Spinal cord (tissue), 10 donors: Measurements from ENCODE around the gene FSD1. TPM values are rescaled to one million over a fixed set of nuclear protein-coding genes. Genes with fewer than 3 reads are reported as not detected.
A peak's percentile ranks its signal among the peaks of the same experiment; 100 is the strongest.
"Not testable (repeated sequence)": the region's sequence is repeated elsewhere in the genome, so short reads cannot be mapped to it uniquely, and the experiment has no call there.

Experiments used
- DNase-seq, 6 donors: peaks; one replicate each; pipeline versions ENCODE4 v3.0.0 to v3.0.0-alpha.2; 2013 to 2015; ENCODE audit warnings: low spot score in 6 of 6, low read depth in 4 of 6
- H3K27ac ChIP-seq: one replicate; pipeline ENCODE4 v1.5.1; 2013; ENCODE audit warnings: low read depth, low read length, control low read depth
- H3K27me3 ChIP-seq: one replicate; pipeline ENCODE4 v1.6.1; 2013; ENCODE audit warnings: low read length; ENCODE audit not compliant: control insufficient read depth, insufficient read depth
- H3K36me3 ChIP-seq: one replicate; pipeline ENCODE4 v1.6.1; 2013; ENCODE audit warnings: low read length; ENCODE audit not compliant: control insufficient read depth, insufficient read depth
- H3K4me1 ChIP-seq: one replicate; pipeline ENCODE4 v1.6.1; 2013; ENCODE audit warnings: low read length; ENCODE audit not compliant: control insufficient read depth, insufficient read depth
- H3K4me3 ChIP-seq: one replicate; pipeline ENCODE4 v1.5.1; 2013; ENCODE audit warnings: low read depth, low read length, control low read depth
- H3K9me3 ChIP-seq: one replicate; pipeline ENCODE4 v1.6.1; 2013; ENCODE audit warnings: low read length; ENCODE audit not compliant: control insufficient read depth, insufficient read depth
- WGBS: methylation state at CpG from one replicate; pipeline ENCODE4 v1.1.5; 2013; ENCODE audit warnings: missing lambda C conversion rate; ENCODE audit not compliant: insufficient coverage; 5-methylcytosine and 5-hydroxymethylcytosine counted together
- polyA plus RNA-seq, 2 donors: library from polyadenylated mRNA; unstranded; fragments of 120-200 nt; gene quantifications; one replicate each; pipeline ENCODE4 v1.2.1, GENCODE V29; 2013; ENCODE audit not compliant: insufficient read length in 2 of 2
- total RNA-seq, 2 donors: library from RNA; depleted of rRNA in 1 of 2; stranded (reverse); fragments of 120-200 nt in 1 of 2; fragments of >200 nt in 1 of 2; gene quantifications; one replicate each; pipeline versions ENCODE4 v1.2.3 to v1.2.4, GENCODE V29; 2013 to 2014
- donor health status: healthy.

Gene FSD1
- total and polyA plus RNA-seq, 4 donors = 15.9 to 118 (median 70.8) TPM

DNA sequence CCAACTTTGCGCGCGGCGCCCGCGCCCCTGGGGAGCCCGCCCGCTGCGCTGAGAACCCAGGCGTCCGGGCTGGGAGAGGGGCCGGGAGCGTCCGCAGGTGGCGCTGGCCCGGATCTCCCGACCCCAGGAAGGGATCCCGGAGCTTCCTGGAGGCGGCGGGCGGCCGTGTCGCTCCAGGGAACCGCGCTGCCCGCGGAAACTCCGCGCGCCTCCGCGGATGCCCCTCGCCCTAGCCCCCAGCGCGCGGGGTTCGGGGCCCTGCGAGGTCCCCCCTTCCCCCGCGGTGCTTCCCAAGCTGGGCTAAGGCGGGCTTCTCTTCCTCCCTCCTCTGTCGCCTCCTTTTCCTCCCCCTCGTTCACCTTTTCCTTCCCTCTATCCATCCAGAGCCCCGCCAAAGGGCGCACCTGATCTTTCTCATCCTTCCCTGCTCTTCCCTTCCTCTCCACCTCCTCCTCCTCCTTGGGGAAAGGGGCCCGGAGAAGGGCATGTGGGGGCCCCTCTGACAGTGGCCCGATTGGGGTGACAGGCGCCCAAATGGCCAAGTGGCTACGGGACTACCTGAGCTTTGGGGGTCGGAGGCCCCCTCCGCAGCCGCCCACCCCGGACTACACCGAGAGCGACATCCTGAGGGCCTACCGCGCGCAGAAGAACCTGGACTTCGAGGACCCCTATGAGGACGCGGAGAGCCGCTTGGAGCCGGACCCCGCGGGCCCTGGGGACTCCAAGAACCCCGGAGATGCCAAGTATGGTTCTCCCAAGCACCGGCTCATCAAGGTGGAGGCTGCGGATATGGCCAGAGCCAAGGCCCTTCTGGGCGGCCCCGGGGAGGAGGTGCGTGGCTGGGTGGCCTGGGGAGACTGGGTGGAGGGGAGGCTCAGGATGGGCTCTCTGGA is 24.6 kb upstream of the FSD1 start:
- H3K27me3 ChIP-seq = peaks cover 9% of the 10 kb centered on the region
- 2% methylated on average over 71 of the region's 71 CpGs for WGBS
- no peak overlapping the region for H3K27ac ChIP-seq
- H3K4me1 ChIP-seq = peaks cover 30% of the 10 kb centered on the region
- H3K9me3 ChIP-seq = no peaks in the 10 kb centered on the region
- H3K4me3 ChIP-seq = peak overlapping the region; percentile 42
- peaks cover 9% of the 10 kb centered on the region for H3K36me3 ChIP-seq
- DNase-seq = peak in 1 of 6 donors; percentile 43

DNA sequence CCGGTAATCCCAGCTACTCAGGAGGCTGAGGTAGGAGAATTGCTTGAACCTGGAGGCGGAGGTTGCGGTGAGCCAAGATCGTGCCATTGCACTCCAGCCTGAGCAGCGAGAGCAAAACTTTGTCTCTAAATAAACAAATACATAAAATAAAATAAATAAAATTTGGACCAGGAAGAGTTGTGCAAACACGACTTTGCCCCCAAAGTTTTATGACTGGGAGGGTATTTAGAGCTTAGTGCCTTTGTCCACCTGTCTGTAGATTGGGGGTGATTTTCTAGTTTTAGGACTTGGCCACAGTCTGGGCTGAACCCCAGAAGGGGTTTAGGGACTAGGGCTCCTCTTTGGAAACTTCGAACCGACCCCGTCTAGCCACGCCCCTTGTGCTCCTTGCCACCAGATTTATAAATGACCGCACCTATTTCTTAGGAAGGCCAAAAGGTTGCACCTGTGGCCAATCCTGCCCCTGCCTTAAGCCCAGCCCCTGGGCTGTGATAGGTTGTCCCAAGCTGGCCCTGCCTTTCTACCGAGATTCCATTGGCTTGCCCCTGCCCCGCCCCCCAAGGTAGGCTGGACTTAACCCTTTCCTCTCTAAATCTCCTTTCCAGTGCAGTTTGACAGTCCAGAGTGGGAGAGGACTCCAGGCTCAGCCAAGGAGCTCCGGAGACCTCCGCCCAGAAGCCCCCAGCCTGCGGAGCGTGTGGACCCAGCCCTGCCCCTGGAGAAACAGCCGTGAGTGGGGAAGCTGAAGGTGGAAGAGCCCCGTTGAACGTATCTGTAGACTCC is 20.0 kb upstream of the FSD1 start:
- peaks cover 10% of the 10 kb centered on the region for H3K4me1 ChIP-seq
- H3K36me3 ChIP-seq = peaks cover 13% of the 10 kb centered on the region
- H3K27ac ChIP-seq = no peak overlapping the region
- WGBS = 31% methylated on average over 11 of the region's 20 CpGs
- H3K4me3 ChIP-seq = no peak overlapping the region
- H3K9me3 ChIP-seq = no peaks in the 10 kb centered on the region
- DNase-seq = peak in 1 of 6 donors; percentile 58
- peaks cover 9% of the 10 kb centered on the region for H3K27me3 ChIP-seq

DNA sequence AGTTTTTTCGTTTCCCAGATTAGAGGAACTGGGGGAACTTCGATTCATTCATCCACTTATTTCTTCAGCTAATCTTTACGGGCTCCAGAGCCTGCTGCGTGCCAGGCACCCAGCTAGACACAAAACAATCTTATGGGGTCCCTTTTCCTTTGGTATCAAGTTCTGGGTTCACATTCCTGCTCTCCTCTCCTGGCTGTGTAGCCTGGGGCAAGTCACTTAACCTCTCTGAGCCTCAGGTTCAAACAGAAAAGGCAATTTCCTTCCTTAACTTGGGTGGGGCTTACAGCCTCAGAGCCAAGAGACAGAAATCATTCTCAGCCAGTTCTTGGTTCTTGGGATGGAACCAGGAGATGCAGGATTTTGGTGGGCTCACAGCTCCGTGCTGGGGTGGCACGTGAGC is 19.4 kb upstream of the FSD1 start:
- Histone ChIP-seq H3K4me3 (no peak overlapping the region), H3K27ac (no peak overlapping the region), H3K36me3 (peaks cover 13% of the 10 kb centered on the region), H3K27me3 (peaks cover 4% of the 10 kb centered on the region), H3K9me3 (no peaks in the 10 kb centered on the region), H3K4me1 (peaks cover 5% of the 10 kb centered on the region)
- no peak for DNase-seq
- 79% methylated on average over 5 of the region's 6 CpGs for WGBS

GRCh38 chr19:4286141-4286540 is 18.3 kb upstream of the FSD1 start:
- not testable (repeated sequence) for H3K4me1 ChIP-seq, H3K4me3 ChIP-seq, H3K27ac ChIP-seq, DNase-seq, H3K27me3 ChIP-seq, H3K9me3 ChIP-seq
- WGBS = 83% methylated on average over 4 of the region's 4 CpGs
- H3K36me3 ChIP-seq = peaks cover 19% of the 10 kb centered on the region

- no peaks in the 10 kb centered on the region for H3K9me3 ChIP-seq
- H3K36me3 ChIP-seq = peaks cover 18% of the 10 kb centered on the region
- H3K4me1 ChIP-seq = peaks cover 4% of the 10 kb centered on the region
- WGBS = 80% methylated on average over 13 of the region's 16 CpGs
- H3K4me3 ChIP-seq = no peak overlapping the region
- H3K27ac ChIP-seq = no peak overlapping the region
- no peaks in the 10 kb centered on the region for H3K27me3 ChIP-seq
- no peak for DNase-seq
Observed at GRCh38 chr19:4288091-4288777, 16.2 kb upstream of the FSD1 start.

GRCh38 chr19:4291184-4291732 is 13.1 kb upstream of the FSD1 start:
- no peak for DNase-seq
- H3K36me3 ChIP-seq = peaks cover 9% of the 10 kb centered on the region
- peaks cover 8% of the 10 kb centered on the region for H3K4me1 ChIP-seq
- H3K27ac ChIP-seq = no peak overlapping the region
- no peak overlapping the region for H3K4me3 ChIP-seq
- H3K27me3 ChIP-seq = no peaks in the 10 kb centered on the region
- no peaks in the 10 kb centered on the region for H3K9me3 ChIP-seq
- WGBS = 18% methylated on average over 3 of the region's 8 CpGs

DNA sequence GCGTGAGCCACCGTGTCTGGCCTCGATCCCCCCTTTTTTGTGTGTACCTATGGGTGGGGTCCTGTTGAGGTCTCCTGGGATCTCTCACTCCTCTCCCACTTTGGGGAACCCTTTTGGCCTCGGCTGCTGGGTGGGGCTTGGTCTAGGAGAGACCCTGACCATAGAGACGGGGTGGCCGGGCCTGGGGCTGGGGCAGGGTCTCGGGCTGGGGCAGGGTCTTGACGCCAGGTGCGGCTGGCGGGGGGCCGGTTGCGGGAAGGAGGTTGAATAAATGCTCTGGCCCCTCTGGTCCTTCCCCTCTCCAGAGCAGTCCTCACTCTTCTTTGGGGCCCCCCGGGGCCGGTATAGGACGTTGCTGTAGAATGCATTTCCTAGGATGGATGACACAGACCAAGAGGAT is 11.9 kb upstream of the FSD1 start:
- Histone ChIP-seq H3K4me1 (peaks cover 18% of the 10 kb centered on the region), H3K9me3 (no peaks in the 10 kb centered on the region), H3K4me3 (no peak overlapping the region), H3K36me3 (peaks cover 9% of the 10 kb centered on the region), H3K27ac (no peak overlapping the region), H3K27me3 (no peaks in the 10 kb centered on the region)
- no peak for DNase-seq
- whole genome bisulfite sequencing = 78% methylated on average over 13 of the region's 15 CpGs

GRCh38 chr19:4294389-4294788 is 10.0 kb upstream of the FSD1 start:
- 47% methylated on average over 5 of the region's 10 CpGs for WGBS
- peaks cover 9% of the 10 kb centered on the region for H3K36me3 ChIP-seq
- H3K9me3 ChIP-seq = no peaks in the 10 kb centered on the region
- peaks cover 18% of the 10 kb centered on the region for H3K4me1 ChIP-seq
- DNase-seq = no peak
- H3K27me3 ChIP-seq = peaks cover 2% of the 10 kb centered on the region
- H3K27ac ChIP-seq = no peak overlapping the region
- no peak overlapping the region for H3K4me3 ChIP-seq
